Activated CD8-positive, alpha-beta memory T cell treated with anti-CD3 and anti-CD28 coated beads, Interleukin-2, amount 50 U/mL, for 1 hour (primary cell): ENCODE measurements around the gene JARID2.

Experiments used
- DNase-seq: peaks from one replicate; pipeline ENCODE4 v3.0.0-alpha.2; 2020; ENCODE audit errors: extremely low read depth

Gene JARID2

DNA sequence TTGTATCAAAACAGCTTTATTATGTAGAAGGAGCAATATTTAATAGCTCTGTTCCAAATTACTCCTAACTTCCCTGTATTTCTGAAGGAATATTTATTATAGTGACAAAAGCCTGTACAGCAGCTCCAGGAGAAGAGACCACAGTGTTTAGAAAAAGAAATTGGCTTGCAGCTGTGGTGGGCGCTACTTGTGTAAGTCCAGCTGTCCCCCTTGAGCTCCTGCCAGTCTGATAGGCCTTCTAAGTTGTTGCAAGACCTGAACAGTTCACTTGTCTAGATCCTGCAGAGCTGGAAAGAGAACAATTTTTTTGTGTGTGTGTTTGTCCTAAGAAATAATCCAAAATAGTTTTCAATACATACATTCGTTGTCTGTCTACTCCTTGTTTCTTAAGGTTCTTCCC, 86.6 kb downstream of the JARID2 start:
- no peak for DNase-seq

DNA sequence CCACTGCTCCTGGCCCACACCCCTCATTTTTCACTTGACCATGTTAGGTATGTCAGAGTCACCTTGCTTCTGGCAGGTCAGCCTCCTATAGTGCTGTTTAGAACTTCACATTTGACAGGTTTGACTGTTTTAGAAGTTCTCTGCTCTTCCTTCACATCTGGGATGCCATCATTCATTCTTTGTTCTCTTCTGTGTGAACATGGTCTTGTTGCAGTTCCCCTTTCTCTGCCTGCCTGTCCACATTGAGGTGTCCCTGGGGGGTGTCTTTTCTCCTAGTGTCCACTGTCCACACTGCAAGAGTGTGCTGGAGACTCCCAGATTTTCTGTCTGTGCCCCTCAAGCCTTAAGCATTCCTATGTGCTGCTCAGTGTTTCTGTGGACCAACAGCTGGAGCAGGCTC, 89.5 kb downstream of the JARID2 start:
- no peak for DNase-seq

DNA sequence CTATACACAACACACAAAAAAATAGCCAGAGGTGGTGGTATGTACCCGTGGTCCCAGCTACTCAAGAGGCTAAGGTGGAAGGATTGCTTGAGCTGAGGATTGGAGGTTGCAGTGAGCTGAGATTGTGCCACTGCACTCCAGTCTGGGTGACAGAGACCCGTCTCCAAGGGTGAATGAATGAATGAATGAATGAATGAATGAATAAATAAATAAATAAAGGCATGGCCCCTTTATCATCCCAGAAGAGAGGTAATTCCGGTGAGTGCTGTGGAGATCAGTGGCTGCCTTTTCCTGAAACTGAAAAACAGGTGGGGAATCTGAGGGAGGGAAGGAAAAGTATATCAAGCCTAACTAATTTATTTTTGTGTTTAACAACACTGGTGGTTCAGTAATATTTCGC, 90.0 kb downstream of the JARID2 start:
- DNase-seq, result no peak

DNA sequence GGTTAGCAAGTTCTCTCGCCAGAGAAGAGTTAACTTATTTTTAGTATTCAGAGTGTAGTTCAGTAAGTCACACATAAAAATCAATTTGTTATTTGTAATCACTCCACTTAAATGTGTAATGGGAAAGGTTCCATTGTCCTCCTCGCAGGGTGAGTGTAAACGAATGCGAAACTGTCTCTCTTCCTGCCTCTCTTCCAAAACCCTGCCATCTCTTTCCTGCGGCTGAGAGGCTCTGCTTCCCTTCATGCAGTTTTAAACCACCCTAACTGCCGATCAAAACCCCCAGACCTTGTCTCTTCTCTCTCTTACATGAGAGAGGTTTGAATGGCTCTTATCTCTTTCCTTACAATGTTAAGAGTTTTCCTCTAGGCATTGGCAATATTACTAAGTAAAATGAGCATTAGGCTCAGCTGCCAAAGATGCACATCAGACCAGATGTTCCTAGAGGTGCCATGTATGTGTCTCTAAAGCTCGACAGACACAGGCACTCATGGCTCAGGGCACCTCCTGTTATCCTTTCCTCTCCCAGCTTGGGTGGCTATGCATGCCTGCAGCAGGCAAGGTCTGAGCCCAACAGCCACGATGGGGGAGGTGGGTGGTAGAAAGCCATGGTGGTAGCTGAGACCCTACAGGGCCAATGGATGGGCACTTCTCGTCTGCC, 91.2 kb downstream of the JARID2 start:
- DNase-seq, result no peak

- no peak for DNase-seq
Observed at GRCh38 chr6:15337582-15337981, 91.7 kb downstream of the JARID2 start.

- no peak for DNase-seq
Observed at GRCh38 chr6:15338476-15338875, 92.6 kb downstream of the JARID2 start.

- no peak for DNase-seq
Observed at GRCh38 chr6:15339081-15339480, 93.2 kb downstream of the JARID2 start.

DNA sequence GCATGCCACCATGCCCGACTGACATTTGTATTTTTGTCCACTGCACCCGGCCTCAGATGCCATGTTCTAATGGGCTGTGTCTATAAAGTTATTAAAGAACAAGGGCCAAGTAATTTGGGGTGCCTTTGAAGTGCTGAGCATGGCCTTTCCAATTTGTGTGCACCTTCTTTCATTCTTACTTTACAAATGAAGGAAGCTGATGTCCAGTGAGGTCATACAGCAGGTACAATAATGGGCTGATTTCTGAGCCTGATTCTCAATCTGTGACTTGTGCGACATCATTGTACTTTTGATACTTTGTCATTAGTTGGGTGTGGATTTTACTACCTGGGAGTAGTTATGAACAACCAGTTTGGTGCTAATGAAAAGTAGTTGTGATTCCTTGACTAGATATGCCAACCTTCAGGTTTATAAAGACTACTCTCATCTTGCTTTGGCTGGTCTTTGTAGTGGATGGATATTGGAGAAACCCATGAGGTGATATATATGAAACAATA, 94.3 kb downstream of the JARID2 start:
- no peak for DNase-seq

DNA sequence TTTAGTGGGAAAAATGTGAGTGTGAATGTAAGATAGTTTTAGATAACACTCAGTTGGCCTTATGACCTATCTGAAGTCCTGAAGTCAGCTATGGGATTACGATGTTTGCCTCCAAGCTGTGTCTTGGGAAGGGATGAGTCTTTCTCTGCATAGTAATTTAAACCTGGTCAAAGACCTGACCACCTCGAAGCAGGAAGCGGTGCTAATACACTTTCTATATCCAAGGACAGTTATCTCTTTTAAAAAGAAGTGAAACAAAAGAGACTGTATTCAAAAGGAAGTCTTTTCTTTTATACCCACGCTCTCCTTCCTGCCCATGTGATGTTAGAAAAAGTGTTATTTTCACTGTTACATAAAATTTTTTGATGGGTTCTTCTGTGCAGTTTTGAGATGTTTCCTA, 94.9 kb downstream of the JARID2 start:
- DNase-seq, result no peak

DNA sequence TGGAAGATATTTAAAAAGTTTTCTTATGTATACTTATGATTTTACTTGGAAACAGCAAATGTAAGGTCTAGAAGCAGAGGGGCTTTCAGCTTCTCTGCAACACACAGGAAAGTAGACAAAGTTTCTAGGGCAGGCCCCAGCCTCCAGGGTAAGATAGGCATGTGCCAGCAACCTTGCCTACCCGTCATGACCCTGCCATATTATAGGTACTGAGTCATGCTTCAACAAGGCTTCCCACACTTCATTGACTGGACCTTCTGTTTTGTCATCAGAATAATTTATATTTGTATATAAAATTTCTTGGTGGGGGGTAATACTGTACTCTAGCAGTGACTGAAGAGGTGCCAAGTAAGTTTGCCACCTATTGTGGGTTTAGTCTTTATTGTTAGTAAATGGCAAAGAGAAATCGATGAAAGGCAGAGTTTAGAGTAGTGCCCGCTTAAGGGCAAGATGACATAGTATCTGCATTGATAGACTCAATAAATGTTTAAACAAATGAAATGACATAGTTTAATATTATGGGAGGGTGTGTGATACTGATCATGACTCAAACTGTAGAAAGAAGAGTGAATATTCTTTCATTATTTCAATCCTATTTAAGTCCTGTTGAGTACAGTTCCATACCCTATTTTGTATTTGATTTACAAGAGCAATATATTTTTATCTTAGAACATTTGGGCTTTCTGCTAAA, 95.6 kb downstream of the JARID2 start:
- no peak for DNase-seq

- DNase-seq, result no peak
Observed at GRCh38 chr6:15342114-15342513, 96.2 kb downstream of the JARID2 start.

GRCh38 chr6:15343490-15344191, 97.8 kb downstream of the JARID2 start:
- no peak for DNase-seq

- DNase-seq, result no peak
Observed at GRCh38 chr6:15344192-15344519, 98.3 kb downstream of the JARID2 start.

DNA sequence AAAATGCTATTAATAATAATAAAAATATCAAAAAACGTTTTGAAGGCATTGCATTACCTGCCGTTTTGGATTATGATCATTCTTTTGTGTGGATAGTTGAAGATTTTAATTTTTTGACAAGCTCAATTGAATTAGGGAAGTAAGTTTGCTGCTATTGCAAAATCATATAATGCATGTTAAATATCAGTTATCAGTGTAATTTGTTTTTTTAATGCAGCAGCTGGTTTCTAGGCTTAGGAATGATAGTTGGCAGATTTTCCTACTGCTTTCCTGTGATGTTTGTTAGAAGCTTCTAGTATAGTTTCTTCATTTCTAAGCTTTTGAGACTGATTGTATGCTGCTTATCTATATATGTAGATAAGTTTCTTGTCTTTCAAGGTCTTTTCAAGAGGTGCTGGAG, 99.0 kb downstream of the JARID2 start:
- no peak for DNase-seq

GRCh38 chr6:15346315-15346714, 100.4 kb downstream of the JARID2 start:
- DNase-seq, result no peak

DNA sequence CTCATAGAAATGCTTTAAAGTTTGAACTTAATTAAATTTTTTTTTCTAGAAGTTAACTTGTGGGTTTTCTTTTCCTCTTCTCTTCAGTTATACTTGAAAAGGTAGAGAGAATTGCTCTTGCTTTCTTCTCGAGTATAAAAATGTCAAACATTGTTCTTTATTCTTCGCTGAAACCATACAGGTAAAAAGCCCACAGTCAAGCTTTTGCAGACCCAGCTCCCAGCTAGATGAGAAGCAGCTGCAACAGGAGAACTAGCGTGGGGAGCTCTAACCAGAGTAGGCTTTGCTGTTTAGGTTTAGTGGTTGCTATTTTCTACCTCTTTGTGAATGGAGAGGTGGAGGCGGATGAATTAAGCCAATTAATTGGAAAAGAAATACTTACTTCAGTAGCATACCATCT, 102.7 kb downstream of the JARID2 start:
- DNase-seq, result no peak

- DNase-seq, result no peak
Observed at GRCh38 chr6:15349379-15349778, 103.5 kb downstream of the JARID2 start.

DNA sequence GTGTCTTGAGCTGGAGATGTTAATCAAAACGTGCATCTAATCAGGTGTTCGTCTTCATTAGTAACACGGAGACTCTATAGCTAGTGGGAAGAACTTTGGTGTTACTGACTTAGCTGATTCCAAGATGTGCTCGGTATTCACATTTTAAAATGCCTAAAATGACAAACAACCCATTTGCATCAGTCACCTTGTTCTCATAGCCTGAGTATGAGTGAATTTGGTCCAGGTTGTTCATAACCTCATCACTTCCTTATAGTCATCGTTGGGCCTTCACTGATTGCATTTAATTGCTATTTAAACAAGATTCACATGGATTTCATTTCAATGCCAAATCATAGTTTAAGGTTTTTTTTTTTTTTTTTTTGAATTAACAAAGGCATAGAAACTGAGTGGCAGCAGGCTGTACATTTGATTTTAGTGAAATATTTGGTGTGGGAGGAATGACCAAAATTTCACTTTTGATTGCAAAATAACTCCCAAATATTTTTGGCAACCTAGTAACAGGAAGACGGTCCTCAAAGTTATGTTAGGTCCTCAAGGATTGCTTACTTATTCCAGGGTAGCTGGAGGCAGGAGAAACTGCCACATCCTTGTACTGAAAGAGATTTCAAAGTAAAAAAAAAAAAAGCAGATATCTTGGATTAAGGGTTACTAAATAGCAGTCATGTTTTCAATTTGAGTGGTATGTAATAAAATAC, 104.7 kb downstream of the JARID2 start:
- DNase-seq, result no peak

DNA sequence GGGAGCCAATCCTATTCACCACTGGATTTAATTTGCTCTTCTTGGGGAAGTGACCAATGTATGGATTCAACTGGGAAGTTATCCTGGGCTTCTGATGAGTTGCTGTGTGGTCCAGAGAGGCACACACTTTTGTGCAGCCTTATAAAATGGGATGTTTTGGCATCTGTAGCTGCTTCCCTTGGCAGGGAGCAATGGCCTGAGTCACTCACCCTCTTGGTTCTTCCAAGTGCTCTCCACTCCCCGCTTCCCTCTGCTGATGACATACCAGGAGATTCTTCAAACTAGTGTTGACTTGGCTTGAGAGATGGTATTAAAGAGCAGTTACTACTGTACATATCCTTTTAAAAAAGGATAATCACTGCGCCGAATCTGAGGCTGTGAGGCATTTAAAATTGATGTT, 105.8 kb downstream of the JARID2 start:
- DNase-seq, result no peak

- no peak for DNase-seq
Observed at GRCh38 chr6:15352220-15352619, 106.4 kb downstream of the JARID2 start.

- no peak for DNase-seq
Observed at GRCh38 chr6:15352845-15353244, 107.0 kb downstream of the JARID2 start.

DNA sequence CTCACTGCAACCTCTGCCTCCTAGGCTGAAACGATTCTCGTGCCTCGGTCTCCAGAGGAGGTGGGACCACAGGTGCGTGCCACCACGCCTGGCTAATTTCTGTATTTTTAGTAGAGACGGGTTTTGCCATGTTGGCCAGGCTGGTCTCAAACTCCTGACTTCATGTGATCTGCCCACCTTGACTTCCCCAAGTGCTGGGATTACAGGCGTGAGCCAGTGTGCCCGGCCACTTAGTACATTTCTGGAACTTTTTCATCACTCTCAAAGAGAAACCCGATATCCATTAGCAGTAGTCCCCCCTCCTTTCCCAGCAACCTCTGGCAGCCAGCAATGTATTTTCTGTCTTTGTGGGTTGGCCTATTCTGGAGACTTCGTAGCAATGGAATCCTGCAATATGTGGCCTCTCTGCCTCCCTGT, 109.8 kb downstream of the JARID2 start:
- no peak for DNase-seq

GRCh38 chr6:15356179-15356578, 110.3 kb downstream of the JARID2 start:
- DNase-seq, result no peak
